Anterior cingulate cortex (tissue), 58 donors: Measurements from ENCODE around the gene CTBP1.

Experiments used
- DNase-seq, 58 donors: peaks; one replicate each; lab custom pipeline; 2025; lab: John Stamatoyannopoulos, UW

CTBP1 gene

DNA sequence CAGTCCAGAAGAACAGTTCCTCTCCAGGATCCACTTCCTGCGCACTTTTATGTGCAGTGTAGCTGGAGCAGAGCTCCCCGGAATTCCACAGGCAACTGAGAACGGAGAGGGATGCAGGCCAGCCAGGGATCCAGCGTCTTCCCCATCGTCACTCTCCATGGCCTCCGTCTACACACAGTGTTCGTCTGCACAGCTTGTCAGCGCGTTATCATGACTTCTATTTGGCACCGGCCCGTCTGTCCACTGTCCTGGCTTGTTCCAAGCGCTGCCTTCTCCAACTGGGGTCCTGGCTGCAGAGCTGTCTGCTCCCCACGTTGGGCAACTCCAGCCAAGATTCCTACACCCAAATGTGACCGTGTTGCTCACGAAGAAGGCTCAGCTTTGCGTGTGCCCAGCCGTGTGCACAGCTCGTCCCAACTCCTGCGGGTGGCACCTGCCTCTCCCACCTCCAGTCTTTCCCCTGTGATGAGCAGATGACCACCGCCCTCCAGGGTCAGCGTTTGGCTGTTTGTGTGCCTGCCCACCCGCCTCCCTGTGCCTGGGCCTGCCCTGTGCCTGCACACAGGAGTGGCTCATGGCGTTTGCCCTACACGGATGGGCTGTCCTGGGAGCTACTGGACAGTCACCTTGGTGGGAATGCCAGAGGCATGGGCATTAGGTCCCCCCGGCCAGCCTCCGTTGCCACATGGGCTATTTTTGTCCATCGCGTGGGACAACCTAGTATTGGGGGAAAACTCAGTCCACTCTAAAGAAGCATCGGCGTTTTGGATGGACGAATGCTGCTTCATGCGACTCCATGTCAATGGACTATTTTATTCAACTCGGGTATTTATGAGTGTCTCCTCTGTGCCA lies 2.2 kb upstream of the CTBP1 start:
- no peak for DNase-seq

- DNase-seq = no peak
Measured at GRCh38 chr4:1250527-1250812, 1.5 kb upstream of the CTBP1 start.

DNA sequence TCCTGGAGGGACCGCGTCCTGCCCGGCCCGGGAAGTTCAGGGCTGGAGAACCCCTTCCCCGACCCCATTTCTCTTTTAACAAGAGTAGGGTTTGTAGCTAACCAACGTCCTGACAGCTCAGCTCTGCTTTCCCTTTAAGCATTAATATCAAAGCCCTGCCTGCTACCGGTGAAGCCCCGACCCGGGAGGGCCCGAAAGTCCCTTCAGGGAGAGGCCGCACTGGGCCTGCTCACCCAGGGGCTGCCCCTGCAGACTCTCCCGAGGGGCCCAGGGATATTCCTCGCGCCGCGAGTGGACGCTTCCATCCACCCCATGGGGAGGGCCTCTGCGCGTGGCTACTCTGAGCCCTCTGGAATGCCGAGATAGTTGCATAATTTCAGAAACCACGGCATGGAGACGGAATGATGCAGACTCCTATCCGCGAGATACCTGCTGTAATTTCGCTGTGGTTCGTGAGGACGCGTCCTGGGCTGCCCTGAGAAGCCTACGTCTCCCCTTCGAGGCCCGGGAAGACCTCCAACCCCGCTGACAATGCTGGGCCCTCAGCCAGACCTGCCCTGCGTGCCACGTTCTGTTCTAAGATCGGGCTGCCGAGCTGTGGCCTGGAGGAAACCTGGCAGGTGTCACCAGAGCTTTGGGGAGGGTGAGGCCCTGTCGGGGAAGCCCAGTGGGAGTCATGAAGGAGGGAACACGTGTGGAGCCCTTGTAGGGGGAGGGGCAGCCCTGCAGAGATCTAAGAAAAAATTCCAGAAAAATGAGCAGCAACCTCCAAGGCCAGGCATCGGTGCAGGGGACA lies 999 bp upstream of the CTBP1 start:
- DNase-seq = peak in 3 of 58 donors; percentile 22 to 63 (median 48)

- peak in 53 of 58 donors; percentile 34 to 87 (median 76) for DNase-seq
Measured at GRCh38 chr4:1249148-1249730, 309 bp upstream of the CTBP1 start.

GRCh38 chr4:1247864-1248244 lies 1.1 kb downstream of the CTBP1 start:
- peak in 1 of 58 donors; percentile 52 for DNase-seq

- DNase-seq = no peak
Measured at GRCh38 chr4:1246901-1247863, 1.7 kb downstream of the CTBP1 start.

- no peak for DNase-seq
Measured at GRCh38 chr4:1246111-1246881, 2.6 kb downstream of the CTBP1 start.

DNA sequence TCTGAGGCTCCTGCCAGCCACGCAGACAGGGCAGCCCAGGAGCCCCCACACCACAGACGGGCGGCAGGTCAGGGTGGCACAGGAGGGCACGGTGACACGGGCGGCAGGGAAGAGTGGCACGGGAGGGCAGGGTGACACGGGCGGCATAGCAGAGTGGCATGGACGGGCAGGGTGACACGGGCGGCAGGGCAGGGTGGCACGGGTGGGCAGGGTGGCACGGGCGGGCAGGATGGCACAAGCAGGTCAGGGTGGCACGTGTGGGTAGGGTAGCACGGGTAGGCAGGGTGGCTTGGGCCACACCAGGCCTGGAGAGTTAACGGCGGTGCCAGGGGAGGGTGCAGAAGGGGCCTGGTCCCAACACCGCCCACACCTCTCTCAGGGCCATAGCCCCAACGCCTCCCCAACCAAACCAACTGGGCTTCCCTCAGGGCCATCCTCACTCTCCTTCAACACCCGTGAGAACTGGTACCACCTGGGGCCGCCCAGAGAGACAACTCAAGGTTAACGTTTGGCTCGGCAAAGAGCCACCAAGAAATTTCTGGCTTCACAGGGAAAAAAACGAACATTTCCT lies 3.4 kb downstream of the CTBP1 start:
- DNase-seq = no peak

DNA sequence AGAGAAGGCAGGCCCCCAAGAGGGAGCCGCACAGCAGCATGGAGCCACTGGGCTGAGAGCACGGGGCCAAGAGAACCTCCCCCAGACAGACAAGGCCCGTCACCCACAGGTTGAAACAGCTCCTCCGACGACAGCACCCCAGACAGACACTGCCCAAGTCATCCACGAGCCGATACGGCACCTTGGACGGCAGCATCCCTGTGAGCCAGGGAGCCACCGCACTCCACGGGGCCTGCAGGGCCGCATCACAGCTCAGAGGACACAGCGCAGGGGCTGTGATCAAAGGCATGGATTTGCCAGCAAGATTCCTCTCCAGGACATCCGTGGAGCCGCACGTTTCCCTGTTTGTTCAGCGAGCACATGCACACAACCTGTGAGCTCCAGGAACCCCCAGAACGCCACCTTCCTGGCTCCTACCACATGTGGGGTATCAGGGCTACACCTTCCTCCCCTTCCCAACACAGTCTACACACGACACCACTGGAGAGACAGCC lies 3.9 kb downstream of the CTBP1 start:
- no peak for DNase-seq

GRCh38 chr4:1244081-1244977 lies 4.6 kb downstream of the CTBP1 start:
- DNase-seq = peak in 1 of 58 donors; percentile 16

GRCh38 chr4:1243451-1244080 lies 5.4 kb downstream of the CTBP1 start:
- peak in 2 of 58 donors; percentile 15 to 46 for DNase-seq

DNA sequence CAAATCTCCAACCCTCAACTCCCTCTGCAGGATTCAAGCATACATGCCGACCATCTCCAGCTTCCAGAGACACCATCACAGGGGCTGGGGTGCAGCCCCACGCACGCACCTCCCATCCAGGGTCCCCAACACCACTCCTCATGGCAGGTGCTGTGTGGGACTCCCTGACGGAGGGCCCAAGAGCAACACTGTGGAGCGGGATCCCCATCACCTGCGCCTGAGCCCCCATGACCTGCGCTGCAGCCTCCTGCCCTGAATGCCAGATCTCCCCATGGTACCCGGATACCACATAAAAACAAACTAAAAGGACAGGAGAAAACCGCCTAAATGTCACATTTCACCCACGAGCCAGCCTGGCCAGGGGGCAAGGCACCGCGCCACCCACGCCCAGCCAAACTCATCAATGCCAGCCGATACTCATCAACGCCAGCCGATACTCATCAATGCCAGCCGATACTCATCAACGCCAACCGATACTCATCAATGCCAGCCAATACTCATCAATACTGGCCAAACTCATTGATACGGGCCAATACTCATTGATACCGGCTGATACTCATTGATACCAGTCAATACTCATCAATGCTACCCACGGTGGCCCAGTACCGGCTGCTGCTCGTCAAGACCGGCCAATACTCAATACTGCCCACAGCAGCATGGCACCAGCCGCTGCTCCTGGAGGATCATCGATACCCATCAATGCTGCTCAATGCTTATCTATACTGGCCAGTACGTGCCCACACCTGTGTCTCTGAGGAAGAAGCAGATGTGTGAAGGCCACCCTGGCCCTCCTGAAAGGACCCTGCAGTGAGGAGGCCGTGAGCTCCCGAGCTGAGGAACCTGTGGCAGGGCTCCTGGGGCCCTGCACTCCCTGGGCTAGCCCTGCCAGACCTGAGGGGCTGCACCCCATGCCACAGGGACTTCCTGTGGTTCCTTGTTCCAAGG lies 6.2 kb downstream of the CTBP1 start:
- no peak for DNase-seq

DNA sequence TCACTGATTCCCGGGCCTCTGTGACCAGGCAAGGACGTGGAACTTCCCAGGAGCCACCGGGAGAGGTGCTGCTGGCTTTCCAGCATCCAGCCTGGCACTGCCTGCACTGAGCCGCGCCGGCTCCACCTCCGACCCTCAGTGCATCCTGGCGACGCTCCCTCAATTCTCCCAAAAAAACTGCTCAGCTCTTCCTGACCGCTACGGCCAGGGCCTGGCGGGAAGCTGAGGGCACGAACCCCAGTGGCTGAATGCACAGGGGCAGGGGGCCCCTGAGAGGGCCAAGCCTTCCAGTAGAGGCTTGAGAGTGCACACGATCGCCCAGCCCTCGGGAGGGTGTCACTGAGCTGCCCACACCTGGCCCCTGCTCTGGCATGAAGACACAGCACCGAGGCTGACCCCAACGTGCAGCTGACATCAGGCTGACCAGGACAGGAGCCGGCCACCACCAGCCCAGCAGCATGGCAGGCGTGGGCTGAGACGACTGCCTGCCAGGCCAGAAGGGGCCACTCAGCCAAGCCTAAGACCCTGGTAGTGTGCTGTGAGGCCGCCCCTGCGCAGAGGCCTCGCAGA lies 6.9 kb downstream of the CTBP1 start:
- no peak for DNase-seq

- no peak for DNase-seq
Measured at GRCh38 chr4:1241466-1241935, 7.4 kb downstream of the CTBP1 start.

- no peak for DNase-seq
Measured at GRCh38 chr4:1240721-1241465, 8.0 kb downstream of the CTBP1 start.
